Upper lobe of right lung (tissue), 1 donor: ENCODE measurements around the gene GRM7. TPM values are rescaled to one million over a fixed set of nuclear protein-coding genes. Genes with fewer than 3 reads are reported as not detected.

Source experiments
- ATAC-seq: fragments of 200-7000 bp; cut with Tn5 transposase; one replicate; pipeline ENCODE4 v1.9.1; 2020; ENCODE audit warnings: mild to moderate bottlenecking, moderate library complexity
- DNase-seq: peaks from one replicate; pipeline ENCODE4 v3.0.0-alpha.2; 2020
- H3K27ac ChIP-seq: fragments of 200-600 bp; one replicate; pipeline ENCODE4 v1.8.0; 2022
- H3K27me3 ChIP-seq: fragments of 200-600 bp; one replicate; pipeline ENCODE4 v1.8.0; 2022; ENCODE audit warnings: mild to moderate bottlenecking
- H3K36me3 ChIP-seq: fragments of 200-600 bp; one replicate; pipeline ENCODE4 v1.8.0; 2022
- H3K4me1 ChIP-seq: fragments of 200-600 bp; one replicate; pipeline ENCODE4 v1.8.0; 2022
- H3K4me3 ChIP-seq: fragments of 200-600 bp; one replicate; pipeline ENCODE4 v1.8.0; 2022; ENCODE audit warnings: mild to moderate bottlenecking
- H3K9me3 ChIP-seq: fragments of 200-600 bp; one replicate; pipeline ENCODE4 v1.8.0; 2022
- CTCF ChIP-seq: fragments of 200-600 bp; IDR thresholded peaks from one replicate; pipeline ENCODE4 v1.8.0; 2022; ENCODE audit warnings: antibody characterized with exemption
- intact Hi-C: fragments of 100-400 bp; cut with DNase I; formaldehyde crosslinking; loops from one replicate; pipeline ENCODE4 v1.11.0; 2022
- total RNA-seq: library from RNA; stranded (reverse); fragmentation: NEBNext Ultra II Directional; extraction: Animal tissue kit (Norgen Biotek cat#: 25700); gene quantifications from one replicate; pipeline ENCODE4 v1.2.1, GENCODE V29; 2021
- donor health status: DM: no; HTN: yes; CAD: no; lungs with severe emphysema.

The GRM7 gene
- total RNA-seq, 1 donor from 2014 or later = not detected

- intact Hi-C loops = no loop called here
- DNase-seq (no peak), ATAC-seq (no peak)
- no peak for TF ChIP-seq CTCF
- Histone ChIP-seq H3K27ac (no peak overlapping the region), H3K36me3 (no peaks in the 10 kb centered on the region), H3K4me3 (no peak overlapping the region), H3K27me3 (no peaks in the 10 kb centered on the region), H3K9me3 (no peaks in the 10 kb centered on the region), H3K4me1 (no peaks in the 10 kb centered on the region)
Measured at GRCh38 chr3:7650466-7650865, 789.6 kb downstream of the GRM7 start.

GRCh38 chr3:7651274-7651673 is 790.4 kb downstream of the GRM7 start:
- Histone ChIP-seq H3K9me3 (no peaks in the 10 kb centered on the region), H3K4me3 (no peak overlapping the region), H3K27ac (no peak overlapping the region), H3K4me1 (no peaks in the 10 kb centered on the region), H3K27me3 (no peaks in the 10 kb centered on the region), H3K36me3 (no peaks in the 10 kb centered on the region)
- DNase-seq (no peak), ATAC-seq (no peak)
- no peak for TF ChIP-seq CTCF
- intact Hi-C loops = no loop called here

GRCh38 chr3:7657214-7658112 is 796.5 kb downstream of the GRM7 start:
- Histone ChIP-seq H3K36me3 (no peaks in the 10 kb centered on the region), H3K27ac (peak overlapping the region; percentile 44), H3K4me1 (no peaks in the 10 kb centered on the region), H3K4me3 (no peak overlapping the region), H3K9me3 (no peaks in the 10 kb centered on the region), H3K27me3 (no peaks in the 10 kb centered on the region)
- DNase-seq = no peak
- intact Hi-C loops = no loop called here
- ATAC-seq = no peak
- TF ChIP-seq CTCF = no peak

- Histone ChIP-seq H3K27me3 (no peaks in the 10 kb centered on the region), H3K9me3 (no peaks in the 10 kb centered on the region), H3K27ac (no peak overlapping the region), H3K36me3 (no peaks in the 10 kb centered on the region), H3K4me1 (no peaks in the 10 kb centered on the region), H3K4me3 (no peak overlapping the region)
- no peak for ATAC-seq
- no peak for TF ChIP-seq CTCF
- intact Hi-C loops = no loop called here
- DNase-seq = no peak
Measured at GRCh38 chr3:7658294-7658693, 797.4 kb downstream of the GRM7 start.

DNA sequence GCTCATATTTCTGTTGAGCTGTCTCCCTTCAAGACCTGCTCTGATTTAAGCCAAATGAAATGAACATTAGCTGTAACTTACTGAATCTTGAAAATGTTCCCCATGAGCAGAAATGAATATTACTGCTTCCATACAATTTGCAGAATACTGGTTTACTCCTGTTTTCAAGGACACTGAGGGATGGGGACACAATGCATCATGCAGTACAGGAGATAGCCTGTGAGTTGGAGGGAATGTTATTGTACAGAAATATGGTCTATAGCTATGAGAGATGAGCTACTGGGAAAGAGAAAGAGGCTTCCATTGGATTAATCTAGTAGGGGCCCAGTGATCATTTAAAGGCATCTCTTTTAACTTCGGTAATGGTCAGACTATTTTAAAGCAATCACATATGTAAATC is 798.2 kb downstream of the GRM7 start:
- H3K4me1 ChIP-seq = no peaks in the 10 kb centered on the region
- H3K9me3 ChIP-seq = no peaks in the 10 kb centered on the region
- H3K36me3 ChIP-seq = no peaks in the 10 kb centered on the region
- TF ChIP-seq CTCF = no peak
- DNase-seq (no peak), ATAC-seq (no peak)
- no peaks in the 10 kb centered on the region for H3K27me3 ChIP-seq
- H3K4me3 ChIP-seq = no peak overlapping the region
- no peak overlapping the region for H3K27ac ChIP-seq
- intact Hi-C loops = no loop called here
